Brain pericyte (primary cell): ENCODE data around the gene DNASE1L3.
A peak's percentile ranks its signal among the peaks of the same experiment; 100 is the strongest.

ENCODE experiments used
- DNase-seq: peaks from one replicate; pipeline ENCODE4 v3.0.0-alpha.2; 2012; ENCODE audit warnings: low read depth, low spot score

Gene DNASE1L3

GRCh38 chr3:58161435-58162398 is 49.1 kb downstream of the DNASE1L3 start:
- DNase-seq: peak; percentile 61

GRCh38 chr3:58160399-58160798 is 50.4 kb downstream of the DNASE1L3 start:
- no peak for DNase-seq

GRCh38 chr3:58158442-58159153 is 52.2 kb downstream of the DNASE1L3 start:
- no peak for DNase-seq

GRCh38 chr3:58157700-58158099 is 53.1 kb downstream of the DNASE1L3 start:
- DNase-seq: no peak

- no peak for DNase-seq
Observed at GRCh38 chr3:58155838-58156237, 54.9 kb downstream of the DNASE1L3 start.

GRCh38 chr3:58154626-58155449 is 55.9 kb downstream of the DNASE1L3 start:
- no peak for DNase-seq

- DNase-seq: no peak
Observed at GRCh38 chr3:58153371-58153770, 57.4 kb downstream of the DNASE1L3 start.

GRCh38 chr3:58152225-58153015 is 58.4 kb downstream of the DNASE1L3 start:
- DNase-seq: no peak

GRCh38 chr3:58151637-58152036 is 59.1 kb downstream of the DNASE1L3 start:
- no peak for DNase-seq

GRCh38 chr3:58150810-58151199 is 60.0 kb downstream of the DNASE1L3 start:
- no peak for DNase-seq

- DNase-seq: no peak
Observed at GRCh38 chr3:58150130-58150809, 60.5 kb downstream of the DNASE1L3 start.

GRCh38 chr3:58148049-58148448 is 62.7 kb downstream of the DNASE1L3 start:
- no peak for DNase-seq

- no peak for DNase-seq
Observed at GRCh38 chr3:58144478-58145325, 66.1 kb downstream of the DNASE1L3 start.

GRCh38 chr3:58143417-58144055 is 67.2 kb downstream of the DNASE1L3 start:
- DNase-seq: no peak
